Measurements from ENCODE around the gene CYTH1. TPM values are rescaled to one million over a fixed set of nuclear protein-coding genes. Genes with fewer than 3 reads are reported as not detected.

CYTH1 gene
- total RNA-seq, 1 experiment from 2014 or later, result 29.6 TPM

GRCh38 chr17:78790552-78790951, 8.5 kb upstream of the CYTH1 start:
- H3K36me3 Mint-ChIP-seq (ENCODE audit: insufficient read depth, unreplicated experiment), result peaks cover 42% of the 10 kb centered on the region
- POLR2A ChIA-PET, result interaction anchor here (0.7 kb wide), 1 partner anchor 183 kb away, joined by 4 read pairs; no protein-coding TSS in a partner anchor
- H3K4me3 Mint-ChIP-seq (ENCODE audit: unreplicated experiment), result no peak overlapping the region
- no peak overlapping the region for H3K4me3 ChIP-seq (ENCODE audit: low read depth, low read length)
- H3K4me1 ChIP-seq, result no peaks in the 10 kb centered on the region
- BruUV-seq (replicated peaks), result no TSS peak
- H3K9me3 Mint-ChIP-seq (ENCODE audit: unreplicated experiment), result no peaks in the 10 kb centered on the region
- no peaks in the 10 kb centered on the region for H3K9me3 ChIP-seq
- no peak overlapping the region for H3K27ac Mint-ChIP-seq (ENCODE audit: unreplicated experiment)
- intact Hi-C loops (cut with micrococcal nuclease; ENCODE audit: unreplicated experiment), result no loop called here
- TF ChIP-seq CTCF (IDR thresholded peaks at IDR 0.05; ENCODE audit: insufficient read depth in 1 of 2, low read depth in 1 of 2, low read length in 1 of 2, severe bottlenecking in 1 of 2, unreplicated experiment in 1 of 2), result no peak
- DNase-seq, result no peak
- no peaks in the 10 kb centered on the region for H3K4me1 Mint-ChIP-seq (ENCODE audit: low read depth, unreplicated experiment)
- CTCF ChIA-PET, result interaction anchor here (0.6 kb wide), 1 partner anchor 613 kb away, joined by 3 read pairs; no protein-coding TSS in a partner anchor
- no peaks in the 10 kb centered on the region; the same call in 1 of the 2 replicates for H3K36me3 ChIP-seq (ENCODE audit: control insufficient read depth, insufficient read depth, low read length)
- no peaks in the 10 kb centered on the region for H3K27me3 ChIP-seq (replicated peaks; ENCODE audit: control insufficient read depth, insufficient read depth, low read length)
- no peaks in the 10 kb centered on the region for H3K27me3 Mint-ChIP-seq (ENCODE audit: insufficient read depth, unreplicated experiment)

DNA sequence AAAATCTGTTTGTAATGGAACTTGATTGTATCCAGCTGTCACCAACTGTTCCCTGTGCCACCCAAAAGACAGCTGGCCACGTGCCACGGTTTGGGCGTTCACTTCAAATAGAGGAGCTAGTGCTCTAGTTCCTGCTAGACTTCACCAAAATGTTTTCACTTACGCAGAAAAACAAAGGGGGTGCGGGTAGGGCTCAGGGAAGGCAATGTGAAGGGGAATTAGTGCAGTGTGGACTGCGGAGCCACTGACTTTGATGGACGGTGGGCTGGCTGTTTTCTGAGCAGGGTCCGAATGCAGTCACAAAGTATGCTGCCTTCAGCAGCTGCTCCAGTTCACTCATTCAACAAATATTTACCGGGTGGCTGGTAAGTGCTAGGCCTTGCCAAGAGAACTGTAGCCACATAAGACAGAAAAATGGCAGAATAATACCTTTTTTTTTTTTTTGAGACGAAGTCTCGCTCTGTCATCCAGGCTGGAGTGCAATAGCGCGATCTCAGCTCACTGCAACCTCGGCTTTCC, 7.6 kb upstream of the CYTH1 start:
- no TSS peak for BruUV-seq (replicated peaks)
- Histone ChIP-seq H3K27me3 (replicated peaks; ENCODE audit: control insufficient read depth, insufficient read depth, low read length) (no peaks in the 10 kb centered on the region), H3K4me3 (ENCODE audit: low read depth, low read length) (no peak overlapping the region), H3K36me3 (ENCODE audit: control insufficient read depth, insufficient read depth, low read length) (no peaks in the 10 kb centered on the region; the same call in 1 of the 2 replicates), H3K4me1 (no peaks in the 10 kb centered on the region), H3K9me3 (no peaks in the 10 kb centered on the region)
- H3K4me3 Mint-ChIP-seq (ENCODE audit: unreplicated experiment), result no peak overlapping the region
- no peaks in the 10 kb centered on the region for H3K9me3 Mint-ChIP-seq (ENCODE audit: unreplicated experiment)
- no peaks in the 10 kb centered on the region for H3K27me3 Mint-ChIP-seq (ENCODE audit: insufficient read depth, unreplicated experiment)
- H3K4me1 Mint-ChIP-seq (ENCODE audit: low read depth, unreplicated experiment), result no peaks in the 10 kb centered on the region
- intact Hi-C loops (cut with micrococcal nuclease; ENCODE audit: unreplicated experiment), result no loop called here
- peaks cover 34% of the 10 kb centered on the region for H3K36me3 Mint-ChIP-seq (ENCODE audit: insufficient read depth, unreplicated experiment)
- DNase-seq, result no peak
- ChIA-PET POLR2A (interaction anchor here (0.7 kb wide), 1 partner anchor 182 kb away, joined by 4 read pairs; no protein-coding TSS in a partner anchor), CTCF (no interaction called here)
- no peak overlapping the region for H3K27ac Mint-ChIP-seq (ENCODE audit: unreplicated experiment)
- no peak for TF ChIP-seq CTCF (IDR thresholded peaks at IDR 0.05; ENCODE audit: insufficient read depth in 1 of 2, low read depth in 1 of 2, low read length in 1 of 2, severe bottlenecking in 1 of 2, unreplicated experiment in 1 of 2)

DNA sequence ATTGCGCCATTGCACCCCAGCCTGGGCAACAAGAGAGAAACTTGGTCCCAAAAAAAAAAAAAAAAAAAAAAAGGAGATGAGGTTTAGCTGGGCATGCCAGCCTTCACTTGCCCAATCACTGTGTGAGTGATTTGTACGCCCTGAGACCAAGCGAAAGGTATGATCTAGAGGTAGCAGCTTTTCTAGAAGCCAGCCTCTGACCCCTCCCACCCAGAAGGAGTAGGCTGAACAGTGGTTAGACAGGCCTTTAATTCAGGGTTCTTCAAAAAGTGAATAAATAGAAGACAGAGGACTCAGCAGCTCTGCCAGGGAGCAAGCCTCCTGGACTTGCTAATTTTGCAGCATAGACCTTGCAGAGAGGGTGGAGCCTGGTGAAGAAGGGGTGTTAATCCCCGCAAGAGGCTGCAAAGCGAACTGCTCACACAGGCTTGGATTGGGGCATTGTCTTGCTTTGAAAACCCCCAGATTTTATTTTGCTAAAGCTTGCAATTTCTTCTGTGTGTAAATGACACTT, 7.1 kb upstream of the CYTH1 start:
- ChIA-PET CTCF (no interaction called here), POLR2A (no interaction called here)
- H3K36me3 ChIP-seq (ENCODE audit: control insufficient read depth, insufficient read depth, low read length), result no peaks in the 10 kb centered on the region; the same call in 1 of the 2 replicates
- H3K9me3 ChIP-seq, result no peaks in the 10 kb centered on the region
- Mint-ChIP-seq H3K36me3 (ENCODE audit: insufficient read depth, unreplicated experiment) (peaks cover 29% of the 10 kb centered on the region), H3K27ac (ENCODE audit: unreplicated experiment) (no peak overlapping the region), H3K4me3 (ENCODE audit: unreplicated experiment) (no peak overlapping the region), H3K9me3 (ENCODE audit: unreplicated experiment) (no peaks in the 10 kb centered on the region), H3K27me3 (ENCODE audit: insufficient read depth, unreplicated experiment) (no peaks in the 10 kb centered on the region), H3K4me1 (ENCODE audit: low read depth, unreplicated experiment) (no peaks in the 10 kb centered on the region)
- H3K27me3 ChIP-seq (replicated peaks; ENCODE audit: control insufficient read depth, insufficient read depth, low read length), result no peaks in the 10 kb centered on the region
- H3K4me3 ChIP-seq (ENCODE audit: low read depth, low read length), result no peak overlapping the region
- intact Hi-C loops (cut with micrococcal nuclease; ENCODE audit: unreplicated experiment), result no loop called here
- no peak for DNase-seq
- TF ChIP-seq CTCF (IDR thresholded peaks at IDR 0.05; ENCODE audit: insufficient read depth in 1 of 2, low read depth in 1 of 2, low read length in 1 of 2, severe bottlenecking in 1 of 2, unreplicated experiment in 1 of 2), result no peak
- H3K4me1 ChIP-seq, result no peaks in the 10 kb centered on the region
- no TSS peak for BruUV-seq (replicated peaks)
